ENCODE data around the gene SLC38A1.
A peak's percentile ranks its signal among the peaks of the same experiment; 100 is the strongest.
"Not testable (repeated sequence)": the region's sequence is repeated elsewhere in the genome, so short reads cannot be mapped to it uniquely, and the experiment has no call there.

The SLC38A1 gene

GRCh38 chr12:46168426-46168825 lies 100.4 kb downstream of the SLC38A1 start:
- TF ChIP-seq CTCF (conservative IDR thresholded peaks at IDR 0.05): no peak

GRCh38 chr12:46167412-46167811 lies 101.4 kb downstream of the SLC38A1 start:
- TF ChIP-seq CTCF (conservative IDR thresholded peaks at IDR 0.05): no peak

More at GRCh38 chr12:46168426-46168825, 100.4 kb downstream of the SLC38A1 start:
- H3K27ac ChIP-seq: no peak overlapping the region

GRCh38 chr12:46165191-46165590 lies 103.7 kb downstream of the SLC38A1 start:
- TF ChIP-seq CTCF (conservative IDR thresholded peaks at IDR 0.05): no peak
- no peak overlapping the region for H3K27ac ChIP-seq

More at GRCh38 chr12:46167412-46167811, 101.4 kb downstream of the SLC38A1 start:
- H3K27ac ChIP-seq: no peak overlapping the region

- peak overlapping the region; percentile 19; the same call in 1 of the 2 replicates for H3K27ac ChIP-seq
- TF ChIP-seq CTCF (conservative IDR thresholded peaks at IDR 0.05): no peak
These were observed 104.6 kb downstream of the SLC38A1 start for GRCh38 chr12:46164186-46164761.

- H3K27ac ChIP-seq: not testable (repeated sequence)
These were observed 106.2 kb downstream of the SLC38A1 start for GRCh38 chr12:46162549-46163076.

GRCh38 chr12:46160981-46161690 lies 107.7 kb downstream of the SLC38A1 start:
- no peak for TF ChIP-seq CTCF (conservative IDR thresholded peaks at IDR 0.05)
- H3K27ac ChIP-seq: peak overlapping the region; percentile 17; the same call in 1 of the 2 replicates

- H3K27ac ChIP-seq: peak overlapping the region; percentile 17; the same call in 1 of the 2 replicates
- TF ChIP-seq CTCF (conservative IDR thresholded peaks at IDR 0.05): no peak
These were observed 108.5 kb downstream of the SLC38A1 start for GRCh38 chr12:46160101-46160980.
